HepG2 (cell line): ENCODE results near the gene COL10A1. TPM values are rescaled to one million over a fixed set of nuclear protein-coding genes. Genes with fewer than 3 reads are reported as not detected.

Experiments used
- ATAC-seq: fragments of 200-7000 bp; cut with Tn5 transposase; 3 replicates; pipeline ENCODE4 v1.9.1; 2020; ENCODE audit warnings: mild to moderate bottlenecking, moderate library complexity
- BruUV-seq: library from RNA; stranded (reverse); fragments of 400-500 nt; replicated peaks from 2 replicates; lab custom pipeline; 2021; lab: Mats Ljungman, UMichigan
- CTCF ChIA-PET: fragments of 300-600 bp; formaldehyde crosslinking; extraction: SDS; loops from one replicate; lab custom pipeline; 2021; ENCODE audit warnings: low total read pairs, inconsistent platforms, low intra/inter-chr PET ratio; lab: Yijun Ruan, JAX
- POLR2A ChIA-PET: fragments of 350-600 bp; sonication (Branson Sonifier 250); formaldehyde crosslinking; loops from one replicate; lab custom pipeline; 2020; ENCODE audit warnings: antibody characterized with exemption, inconsistent platforms; lab: Yijun Ruan, JAX
- DNase-seq: peaks from one replicate; pipeline ENCODE4 v3.0.0-alpha.2; 2015; ENCODE audit warnings: low spot score
- FAIRE-seq: peaks from 3 replicates; lab custom pipeline; 2011; peaks lifted over from hg19 to GRCh38; lab: Jason Lieb, UNC
- H2AFZ ChIP-seq: one replicate; pipeline ENCODE4 v1.6.1; 2011; ENCODE audit warnings: low read length, inconsistent platforms
- H3K27ac ChIP-seq: fragments of 300-600 bp; 3 replicates; pipeline ENCODE4 v1.8.0; 2011; ENCODE audit warnings: mixed run types, mild to moderate bottlenecking, mixed read lengths, low read length, inconsistent platforms; ENCODE audit not compliant: insufficient read depth; ENCODE audit errors: extremely low read length
- H3K27me3 ChIP-seq, 2 experiments: fragments of 200-600 bp in 1 of 2; 2 replicates in 1 of 2; 3 replicates in 1 of 2; pipeline versions ENCODE4 v1.6.0 to v1.8.0; 2011; ENCODE audit warnings: low read length in 2 of 2, mild to moderate bottlenecking in 2 of 2, moderate library complexity in 2 of 2, inconsistent platforms in 1 of 2; ENCODE audit not compliant: insufficient read depth in 2 of 2, control insufficient read depth in 1 of 2
- H3K36me3 ChIP-seq, 2 experiments: fragments of 200-600 bp in 1 of 2; replicated peaks in 1 of 2; 2 replicates in 1 of 2; 3 replicates in 1 of 2; pipeline versions ENCODE4 v1.5.1 to v1.8.0; 2011; ENCODE audit warnings: low read length in 2 of 2, inconsistent platforms in 1 of 2; ENCODE audit not compliant: insufficient read depth in 2 of 2, control insufficient read depth in 1 of 2
- H3K4me1 ChIP-seq: 2 replicates; pipeline ENCODE4 v1.5.1; 2012; ENCODE audit warnings: low read length, inconsistent platforms; ENCODE audit not compliant: insufficient read depth
- H3K4me2 ChIP-seq: 2 replicates; pipeline ENCODE4 v1.6.0; 2011; ENCODE audit warnings: low read depth, low read length, inconsistent platforms
- H3K4me3 ChIP-seq, 3 experiments: fragments of 200-600 bp in 1 of 3; sonication (generic), shearing (Covaris generic) in 1 of 3; replicated peaks in 1 of 3; 2 replicates each; pipeline ENCODE4 v1.5.1; 2011 to 2016; ENCODE audit warnings: low read length in 3 of 3, inconsistent platforms in 2 of 3, low read depth in 2 of 3, mild to moderate bottlenecking in 2 of 3, control low read depth in 1 of 3, mixed read lengths in 1 of 3; ENCODE audit not compliant: insufficient read depth in 1 of 3
- H3K79me2 ChIP-seq: one replicate; pipeline ENCODE4 v1.6.1; 2011; ENCODE audit warnings: low read length, inconsistent platforms; ENCODE audit not compliant: insufficient read depth
- H3K9ac ChIP-seq: 2 replicates; pipeline ENCODE4 v1.6.0; 2011; ENCODE audit warnings: mild to moderate bottlenecking, low read depth, low read length, inconsistent platforms; ENCODE audit not compliant: insufficient read depth
- H3K9me3 ChIP-seq: 2 replicates; pipeline ENCODE4 v1.5.1; 2012; ENCODE audit warnings: mild to moderate bottlenecking, low read length
- H4K20me1 ChIP-seq: 2 replicates; pipeline ENCODE4 v1.6.0; 2011; ENCODE audit warnings: inconsistent platforms, mild to moderate bottlenecking, low read length, moderate library complexity; ENCODE audit not compliant: insufficient read depth
- ARID5B ChIP-seq: IDR thresholded peaks from 2 replicates; pipeline ENCODE4 v1.4.0; 2020; ENCODE audit warnings: mild to moderate bottlenecking, missing genetic modification reagents
- FOXA1 ChIP-seq, 2 experiments: fragments of 450-650 bp in 1 of 2; sonication (generic) in 1 of 2; formaldehyde crosslinking in 1 of 2; IDR thresholded peaks; 2 replicates each; pipeline versions ENCODE4 v1.4.0 to v1.6.1; 2016 to 2020; ENCODE audit warnings: missing genetic modification reagents in 1 of 2
- NPAS2 ChIP-seq: sonication (generic); formaldehyde crosslinking; IDR thresholded peaks from 2 replicates; pipeline ENCODE4 v1.8.0; 2022; ENCODE audit warnings: mild to moderate bottlenecking, missing genetic modification reagents, borderline replicate concordance
- SOX5 ChIP-seq: IDR thresholded peaks from 2 replicates; pipeline ENCODE4 v1.6.1; 2016; ENCODE audit warnings: borderline replicate concordance
- SOX6 ChIP-seq, 2 experiments: fragments of 450-650 bp in 1 of 2; sonication (generic) in 1 of 2; formaldehyde crosslinking in 1 of 2; IDR thresholded peaks; 2 replicates each; pipeline versions ENCODE4 v1.4.0 to v1.6.1; 2017 to 2020; ENCODE audit warnings: antibody characterized with exemption in 1 of 2, mild to moderate bottlenecking in 1 of 2, missing genetic modification reagents in 1 of 2
- ZGPAT ChIP-seq: IDR thresholded peaks from 2 replicates; pipeline ENCODE4 v1.6.1; 2016; ENCODE audit warnings: mild to moderate bottlenecking
- ZHX2 ChIP-seq, 2 experiments: sonication (generic) in 1 of 2; formaldehyde crosslinking in 1 of 2; IDR thresholded peaks; 2 replicates each; pipeline versions ENCODE4 v1.6.1 to v1.9.0; 2014 to 2022; ENCODE audit warnings: antibody characterized with exemption in 1 of 2, borderline replicate concordance in 1 of 2, inconsistent platforms in 1 of 2, low read depth in 1 of 2, missing genetic modification reagents in 1 of 2
- ZNF563 ChIP-seq: sonication (generic); formaldehyde crosslinking; IDR thresholded peaks from 2 replicates; pipeline ENCODE4 v1.8.0; 2022; ENCODE audit warnings: mild to moderate bottlenecking, moderate library complexity, missing genetic modification reagents
- ZNF790 ChIP-seq: sonication (generic); formaldehyde crosslinking; IDR thresholded peaks from 2 replicates; pipeline ENCODE4 v1.8.0; 2022; ENCODE audit warnings: missing genetic modification reagents, mild to moderate bottlenecking, borderline replicate concordance
- whole genome bisulfite sequencing: methylation state at CpG from one replicate; pipeline ENCODE4 v1.1.6; 2017; ENCODE audit warnings: low lambda C conversion rate; 5-methylcytosine and 5-hydroxymethylcytosine counted together
- in situ Hi-C: cut with HindIII; loops from 2 replicates; pipeline ENCODE4 v1.10.0; 2017; ENCODE audit warnings: low pct_unique_long_range_greater_than_20kb; ENCODE audit not compliant: extremely low pct_ligation_motif_present
- intact Hi-C: fragments of 100-400 bp; cut with micrococcal nuclease; formaldehyde crosslinking; loops from one replicate; pipeline ENCODE4 v1.10.0; 2022; ENCODE audit not compliant: unreplicated experiment
- polyA plus RNA-seq, 8 experiments: library from polyadenylated mRNA; depleted of rRNA in 3 of 8; stranded (reverse) in 7 of 8; unstranded in 1 of 8; fragments of >200 nt; fragmentation: Illumina TruSeq in 4 of 8; extraction: Trizol in 4 of 8; gene quantifications; 2 replicates each; pipeline versions ENCODE4 v1.2.1 to v1.2.3, GENCODE V29; 2011 to 2016; ENCODE audit warnings: low read depth in 4 of 8, missing spikeins in 1 of 8, mixed read lengths in 1 of 8; ENCODE audit not compliant: insufficient read depth in 1 of 8
- total RNA-seq, 5 experiments: library from RNA; depleted of rRNA; stranded (reverse); fragments of >200 nt; fragmentation: Illumina TruSeq; extraction: Trizol; gene quantifications; 2 replicates each; pipeline ENCODE4 v1.2.3, GENCODE V29; 2016; ENCODE audit warnings: low read depth in 1 of 5

COL10A1 gene
- total and polyA plus RNA-seq, 2 of the 13 experiments (the other 11 are each of a cell fraction or from before 2014, with no cell fraction given): 0.07 TPM; not detected in 1

- Histone ChIP-seq H3K4me2 (peak overlapping the region; percentile 8; the same call in 1 of the 2 replicates), H3K4me1 (peaks cover 15% of the 10 kb centered on the region), H3K9me3 (no peaks in the 10 kb centered on the region), H3K27ac (peak overlapping the region; percentile 12), H2AFZ (no peak overlapping the region), H3K27me3 (no peaks in the 10 kb centered on the region), H3K9ac (no peak overlapping the region), H3K79me2 (no peaks in the 10 kb centered on the region), H3K4me3 (no peak overlapping the region), H3K36me3 (no peaks in the 10 kb centered on the region; a peak in 1 of 5 replicates), H4K20me1 (no peaks in the 10 kb centered on the region)
- CTCF ChIA-PET: no interaction called here
- DNase-seq (peak; percentile 73), FAIRE-seq (no peak), ATAC-seq (peak; percentile 73)
- in situ Hi-C loops: no loop called here
- BruUV-seq: no TSS peak
- POLR2A ChIA-PET: interaction anchor here (1.1 kb wide), 1 partner anchor 27 kb away, joined by 3 read pairs; the partner anchor contains the start of gene NT5DC1
- WGBS: 93% methylated on average over 2 of the region's 2 CpGs
- intact Hi-C loops: no loop called here
- TF ChIP-seq SOX6 (IDR thresholded peaks at IDR 0.05) (no peak), SOX6 (CRISPR knock-in tag; IDR thresholded peaks at IDR 0.05) (peak; percentile 10; the same call in 1 of the 2 replicates), NPAS2 (CRISPR knock-in tag) (no peak), ZNF790 (CRISPR knock-in tag) (no peak), ZHX2 (IDR thresholded peaks at IDR 0.05; ENCODE audit: low read depth) (no peak), ZHX2 (CRISPR knock-in tag; IDR thresholded peaks at IDR 0.05; ENCODE audit: borderline replicate concordance) (no peak), ZGPAT (CRISPR knock-in tag) (0 out of 2 replicates have a peak, but pooled peaks have one; percentile 16), ARID5B (CRISPR knock-in tag) (peak; percentile 46; the same call in 1 of the 2 replicates), FOXA1 (IDR thresholded peaks at IDR 0.05) (no peak), FOXA1 (CRISPR knock-in tag; IDR thresholded peaks at IDR 0.05) (peak; percentile 10; the same call in 1 of the 2 replicates), ZNF563 (no peak), SOX5 (CRISPR knock-in tag) (0 out of 2 replicates have a peak, but pooled peaks have one; percentile 11)
Measured at GRCh38 chr6:116127771-116128493, 2.0 kb upstream of the COL10A1 start.
